Small intestine (tissue), 7 donors: ENCODE data around the gene ANKFY1. TPM values are rescaled to one million over a fixed set of nuclear protein-coding genes. Genes with fewer than 3 reads are reported as not detected.

Experiments
- DNase-seq, 2 donors: peaks; one replicate each; pipeline versions ENCODE4 v3.0.0 to v3.0.0-alpha.2; 2013
- FAIRE-seq: peaks from 2 replicates; lab custom pipeline; 2012; peaks lifted over from hg19 to GRCh38; lab: Jason Lieb, UNC
- H3K27ac ChIP-seq, 3 donors: one replicate each; pipeline ENCODE4 v1.5.1; 2013; ENCODE audit warnings: low read length in 2 of 3, mild to moderate bottlenecking in 2 of 3, control low read depth in 1 of 3, inconsistent platforms in 1 of 3, low read depth in 1 of 3, moderate library complexity in 1 of 3
- H3K27me3 ChIP-seq, 3 donors: one replicate each; pipeline ENCODE4 v1.6.1; 2013; ENCODE audit warnings: low read length in 3 of 3, inconsistent platforms in 1 of 3; ENCODE audit not compliant: control insufficient read depth in 3 of 3, insufficient read depth in 3 of 3
- H3K36me3 ChIP-seq, 3 donors: one replicate each; pipeline ENCODE4 v1.6.1; 2013; ENCODE audit warnings: low read length in 3 of 3, inconsistent platforms in 1 of 3, low read depth in 1 of 3, mild to moderate bottlenecking in 1 of 3, moderate library complexity in 1 of 3; ENCODE audit not compliant: control insufficient read depth in 3 of 3, insufficient read depth in 2 of 3
- H3K4me1 ChIP-seq, 3 donors: one replicate each; pipeline ENCODE4 v1.6.1; 2013; ENCODE audit warnings: low read length in 2 of 3, inconsistent platforms in 1 of 3, low read depth in 1 of 3, mild to moderate bottlenecking in 1 of 3, moderate library complexity in 1 of 3; ENCODE audit not compliant: control insufficient read depth in 3 of 3, insufficient read depth in 2 of 3
- H3K4me3 ChIP-seq, 3 donors: one replicate each; pipeline ENCODE4 v1.5.1; 2013; ENCODE audit warnings: low read length in 3 of 3, control low read depth in 1 of 3, inconsistent platforms in 1 of 3, low read depth in 1 of 3, mild to moderate bottlenecking in 1 of 3, moderate library complexity in 1 of 3
- H3K9me3 ChIP-seq, 2 donors: one replicate each; pipeline ENCODE4 v1.6.1; 2013; ENCODE audit warnings: low read depth in 1 of 2, low read length in 1 of 2; ENCODE audit not compliant: control insufficient read depth in 2 of 2, insufficient read depth in 1 of 2
- WGBS, 3 donors: extraction: QIAGEN DNeasy Blood & Tissue Kit; methylation state at CpG; one replicate each; pipeline ENCODE4 v1.1.7; 2013; 5-methylcytosine and 5-hydroxymethylcytosine counted together
- polyA plus RNA-seq, 4 donors: library from polyadenylated mRNA; stranded (reverse) in 3 of 4; unstranded in 1 of 4; fragments of 200-250 nt in 3 of 4; fragments of 120-200 nt in 1 of 4; gene quantifications; one replicate each; pipeline versions ENCODE4 v1.2.1 to v1.2.3, GENCODE V29; 2013
- donor health status: healthy with polysubstance abuse.
- donor health status: control.
- donor health status: control.
- donor health status: Bipolar disorder and iron deficiency.
- donor health status: healthy.

The ANKFY1 gene
- polyA plus RNA-seq, 4 donors: 5.7 to 32.8 (median 11.7) TPM

- FAIRE-seq (no peak), DNase-seq (no peak)
- Histone ChIP-seq H3K4me1 (no peaks in the 10 kb centered on the region), H3K36me3 (peaks cover 28 to 91% (median 30%) of the 10 kb centered on the region in 3 donors), H3K27me3 (no peaks in the 10 kb centered on the region), H3K9me3 (no peaks in the 10 kb centered on the region), H3K27ac (no peak overlapping the region), H3K4me3 (no peak overlapping the region)
- 94% methylated on average over 15 of the region's 15 CpGs for WGBS, 3 donors
Measured at GRCh38 chr17:4178651-4179050, 85.1 kb downstream of the ANKFY1 start.

- H3K4me3 ChIP-seq: no peak overlapping the region
- FAIRE-seq: no peak
- 94 to 96% (median 95%) methylated on average over 21 of the region's 21 CpGs for WGBS, 3 donors
- no peak overlapping the region for H3K27ac ChIP-seq
- no peaks in the 10 kb centered on the region for H3K9me3 ChIP-seq
- DNase-seq: no peak
- no peaks in the 10 kb centered on the region for H3K4me1 ChIP-seq
- no peaks in the 10 kb centered on the region for H3K27me3 ChIP-seq
- H3K36me3 ChIP-seq: peaks cover 29 to 93% (median 31%) of the 10 kb centered on the region in 3 donors
Measured at GRCh38 chr17:4177806-4178205, 86.0 kb downstream of the ANKFY1 start.

DNA sequence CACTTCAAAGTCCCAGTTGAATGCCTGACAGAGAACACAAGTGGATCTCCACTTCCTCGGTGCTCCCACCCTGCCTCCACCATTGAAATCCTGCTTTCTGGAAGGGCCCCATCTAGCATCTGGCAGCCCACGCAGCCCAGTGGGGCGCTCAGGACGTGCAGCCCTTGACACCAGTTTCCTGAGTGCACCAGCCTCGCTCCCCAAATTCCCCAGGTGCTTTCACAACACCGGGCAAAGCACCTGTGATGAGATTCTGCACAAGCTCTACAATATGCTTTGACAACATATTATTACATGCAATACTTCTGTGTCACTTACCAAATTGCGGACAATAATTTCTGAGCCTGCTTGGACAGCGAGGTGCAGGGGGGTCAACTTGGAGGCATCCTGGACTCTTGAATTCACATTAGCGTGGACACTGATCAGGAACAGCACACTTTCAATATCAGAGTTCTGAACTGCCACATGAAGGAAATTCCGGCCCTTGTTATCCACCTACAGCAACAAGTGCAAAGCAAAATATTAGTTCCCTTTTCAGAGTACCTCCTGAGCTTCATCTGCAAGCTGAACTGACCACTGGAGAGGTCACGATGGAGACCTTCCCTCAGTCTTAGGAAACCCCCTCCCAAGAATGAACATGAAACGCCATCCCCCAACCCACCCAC lies 86.8 kb downstream of the ANKFY1 start:
- FAIRE-seq (no peak), DNase-seq (no peak)
- Histone ChIP-seq H3K36me3 (peaks cover 24 to 96% (median 32%) of the 10 kb centered on the region in 3 donors), H3K4me3 (no peak overlapping the region), H3K9me3 (no peaks in the 10 kb centered on the region), H3K27me3 (no peaks in the 10 kb centered on the region), H3K27ac (no peak overlapping the region), H3K4me1 (no peaks in the 10 kb centered on the region)
- WGBS, 3 donors: 81 to 92% (median 86%) methylated on average over 12 of the region's 12 CpGs

GRCh38 chr17:4175921-4176807 lies 87.6 kb downstream of the ANKFY1 start:
- FAIRE-seq: no peak
- DNase-seq: peak in 1 of 2 donors; percentile 22
- Histone ChIP-seq H3K9me3 (no peaks in the 10 kb centered on the region), H3K27ac (peak overlapping the region in 2 of 3 donors; percentile 45 to 75), H3K4me1 (no peaks in the 10 kb centered on the region), H3K4me3 (no peak overlapping the region), H3K36me3 (peaks cover 22 to 98% (median 36%) of the 10 kb centered on the region in 3 donors), H3K27me3 (no peaks in the 10 kb centered on the region)
- 74 to 87% (median 77%) methylated on average over 22 to 25 of the region's 25 CpGs for WGBS, 3 donors

DNA sequence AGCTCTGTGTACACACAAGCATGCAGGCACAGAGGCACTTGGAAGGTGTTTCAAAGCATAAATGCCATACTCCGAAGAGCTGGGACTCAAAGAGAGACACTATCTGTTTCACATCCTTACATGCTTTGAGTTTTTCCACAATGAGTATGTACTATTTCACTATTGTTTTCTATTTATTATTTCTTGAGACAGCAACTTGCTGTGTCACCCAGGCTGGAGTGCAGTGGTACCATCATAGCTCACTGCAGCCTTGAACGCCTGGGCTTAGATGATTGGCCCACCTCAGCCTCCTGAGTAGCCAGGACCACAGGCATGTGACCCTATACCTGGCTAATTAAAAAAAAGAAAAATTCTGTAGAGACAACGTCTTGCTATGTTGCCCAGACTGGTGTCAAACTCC lies 89.2 kb downstream of the ANKFY1 start:
- FAIRE-seq (no peak), DNase-seq (no peak)
- H3K36me3 ChIP-seq: peaks cover 26 to 98% (median 42%) of the 10 kb centered on the region in 3 donors
- no peaks in the 10 kb centered on the region for H3K27me3 ChIP-seq
- 84 to 89% (median 86%) methylated on average over 3 of the region's 3 CpGs for WGBS, 3 donors
- H3K4me1 ChIP-seq: no peaks in the 10 kb centered on the region
- H3K4me3 ChIP-seq: no peak overlapping the region
- H3K27ac ChIP-seq: no peak overlapping the region
- H3K9me3 ChIP-seq: no peaks in the 10 kb centered on the region

- no peaks in the 10 kb centered on the region for H3K27me3 ChIP-seq
- no peak overlapping the region for H3K4me3 ChIP-seq
- H3K9me3 ChIP-seq: no peaks in the 10 kb centered on the region
- no peak for DNase-seq
- no peak for FAIRE-seq
- 94 to 97% (median 96%) methylated on average over 7 of the region's 7 CpGs for WGBS, 3 donors
- H3K4me1 ChIP-seq: no peaks in the 10 kb centered on the region
- H3K36me3 ChIP-seq: peaks cover 23 to 98% (median 41%) of the 10 kb centered on the region in 3 donors
- no peak overlapping the region for H3K27ac ChIP-seq
Measured at GRCh38 chr17:4173781-4174180, 90.0 kb downstream of the ANKFY1 start.

DNA sequence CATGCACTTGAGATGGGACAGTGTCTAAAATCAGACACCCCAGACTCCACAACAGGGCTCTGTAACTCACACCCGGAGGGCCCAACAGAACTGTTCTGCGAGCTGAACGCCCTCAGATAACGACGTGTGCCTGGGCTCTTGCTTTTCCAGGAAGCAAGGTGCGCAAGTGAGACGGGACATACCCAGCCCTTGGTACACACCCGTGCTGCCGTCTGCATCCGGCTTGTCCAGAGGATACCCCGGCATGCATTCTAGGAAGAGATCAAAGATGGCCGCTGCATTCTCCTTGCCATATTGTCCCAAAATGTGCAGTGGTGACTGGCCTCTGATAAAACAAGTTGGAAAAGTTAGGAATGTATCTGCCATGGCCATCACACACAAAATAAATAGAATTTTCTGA lies 91.4 kb downstream of the ANKFY1 start:
- H3K9me3 ChIP-seq: no peaks in the 10 kb centered on the region
- no peak overlapping the region for H3K27ac ChIP-seq
- FAIRE-seq (no peak), DNase-seq (no peak)
- H3K36me3 ChIP-seq: peaks cover 27 to 98% (median 41%) of the 10 kb centered on the region in 3 donors
- no peaks in the 10 kb centered on the region for H3K27me3 ChIP-seq
- H3K4me3 ChIP-seq: no peak overlapping the region
- 94 to 96% (median 96%) methylated on average over 12 of the region's 12 CpGs for WGBS, 3 donors
- no peaks in the 10 kb centered on the region for H3K4me1 ChIP-seq

DNA sequence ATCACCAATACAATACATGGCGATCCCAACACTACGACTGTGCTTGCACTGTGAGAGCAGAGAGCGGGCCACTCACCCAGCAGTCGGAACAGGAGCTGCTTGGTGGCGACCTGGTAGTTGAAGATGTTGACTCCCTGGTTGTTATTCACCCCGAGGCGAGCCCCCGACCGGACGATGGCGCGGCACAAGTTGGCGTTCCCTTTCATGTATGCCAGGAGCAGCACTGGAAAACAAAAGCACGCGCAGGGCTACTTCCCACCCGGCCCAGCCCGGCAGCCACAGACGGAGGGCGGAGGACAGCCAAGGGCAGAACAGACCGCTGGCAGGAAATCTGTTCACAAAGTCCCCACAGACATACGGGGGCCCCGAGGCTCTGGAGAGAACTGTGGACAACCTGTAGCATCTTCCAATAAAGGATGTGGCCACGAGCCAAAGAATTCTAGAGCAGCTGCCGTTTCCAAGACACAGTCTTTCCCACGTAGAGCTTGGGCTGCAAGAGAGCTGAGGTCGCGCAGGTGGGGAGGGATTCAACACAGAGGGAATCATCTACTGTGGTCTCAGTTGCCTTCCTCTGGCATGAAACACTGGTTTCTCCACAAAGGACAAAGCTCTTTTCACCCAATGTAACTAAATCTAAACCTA lies 93.0 kb downstream of the ANKFY1 start:
- no peak for FAIRE-seq
- Histone ChIP-seq H3K4me1 (no peaks in the 10 kb centered on the region), H3K27me3 (no peaks in the 10 kb centered on the region), H3K4me3 (no peak overlapping the region), H3K36me3 (peaks cover 24 to 93% (median 42%) of the 10 kb centered on the region in 3 donors), H3K27ac (no peak overlapping the region), H3K9me3 (no peaks in the 10 kb centered on the region)
- WGBS, 3 donors: 89 to 94% (median 93%) methylated on average over 27 of the region's 27 CpGs
- DNase-seq: no peak
